ENCODE measurements around the gene KRT13. TPM values are rescaled to one million over a fixed set of nuclear protein-coding genes. Genes with fewer than 3 reads are reported as not detected.

The KRT13 gene
- total and polyA plus RNA-seq, 10 of the 15 experiments (the other 5 are each of a cell fraction or from before 2014, with no cell fraction given), result not detected

GRCh38 chr17:41537990-41538389 lies 32.6 kb upstream of the KRT13 start:
- Histone ChIP-seq H4K20me1 (ENCODE audit: control insufficient read depth, insufficient read depth) (no peaks in the 10 kb centered on the region), H3K79me2 (ENCODE audit: control insufficient read depth, insufficient read depth, low read length) (no peaks in the 10 kb centered on the region), H2AFZ (ENCODE audit: control insufficient read depth, low read depth, low read length) (no peak overlapping the region), H3K27me3 (replicated peaks in 1 of 2; ENCODE audit: control insufficient read depth in 2 of 2, insufficient read depth in 2 of 2, low read length in 1 of 2) (peaks cover 0 to 2% of the 10 kb centered on the region in 2 experiments; a peak in 2 of 4 replicates), H3K27ac (ENCODE audit: control insufficient read depth, insufficient read depth) (no peak overlapping the region), H3K9ac (ENCODE audit: control insufficient read depth, insufficient read depth, low read length) (no peak overlapping the region), H3K4me2 (ENCODE audit: control insufficient read depth, insufficient read depth) (no peak overlapping the region), H3K4me1 (ENCODE audit: control insufficient read depth, insufficient read depth, low read length) (no peaks in the 10 kb centered on the region), H3K4me3 (no peak overlapping the region), H3K36me3 (ENCODE audit: control insufficient read depth in 2 of 2, insufficient read depth in 2 of 2, low read length in 1 of 2) (no peaks in the 10 kb centered on the region), H3K9me3 (replicated peaks; ENCODE audit: control insufficient read depth, insufficient read depth, low read length) (no peaks in the 10 kb centered on the region)
- intact Hi-C loops (cut with micrococcal nuclease; ENCODE audit: unreplicated experiment), result no loop called here
- POLR2A ChIA-PET, result no interaction called here
- RAD21 ChIA-PET (ENCODE audit: unreplicated experiment), result no interaction called here
- in situ Hi-C loops (cut with MboI), result no loop called here
- no TSS peak for BruUV-seq (replicated peaks)
- FAIRE-seq, result no peak
- ATAC-seq, result no peak
- TF ChIP-seq BACH1 (IDR thresholded peaks at IDR 0.05; ENCODE audit: borderline replicate concordance), result no peak
- no peak for TF ChIP-seq ELK1 (IDR thresholded peaks at IDR 0.05; ENCODE audit: low read depth, low read length)
- no peak for TF ChIP-seq PAX5 (IDR thresholded peaks at IDR 0.05; ENCODE audit: borderline replicate concordance, low read depth, low read length)
- no peak for TF ChIP-seq CHD1 (IDR thresholded peaks at IDR 0.05; ENCODE audit: low read depth, low read length)
- TF ChIP-seq SIN3A (IDR thresholded peaks at IDR 0.05; ENCODE audit: low read depth, low read length), result no peak
- no peak for TF ChIP-seq IRF5 (IDR thresholded peaks at IDR 0.05; ENCODE audit: borderline replicate concordance)
- no peak for TF ChIP-seq BCLAF1 (IDR thresholded peaks at IDR 0.05)
- no peak for TF ChIP-seq YY1 (IDR thresholded peaks at IDR 0.05; ENCODE audit: low read depth, low read length)
- no peak for TF ChIP-seq RCOR1 (conservative IDR thresholded peaks at IDR 0.05; ENCODE audit: low read depth, low read length)
- no peak for TF ChIP-seq CEBPZ (IDR thresholded peaks at IDR 0.05; ENCODE audit: low read depth, low read length)
- 39% methylated on average over 9 of the region's 9 CpGs for WGBS (ENCODE audit: insufficient coverage, insufficient replicate concordance, low lambda C conversion rate, missing lambda C conversion rate)
- SMC1A ChIA-PET (ENCODE audit: uncharacterized antibody, unreplicated experiment), result no interaction called here
- no peak for DNase-seq (ENCODE audit: low read depth, low spot score)
- CTCF ChIA-PET, result no interaction called here
